Astrocyte (in vitro differentiated cells and primary cell): ENCODE data around the gene HCN1. TPM values are rescaled to one million over a fixed set of nuclear protein-coding genes. Genes with fewer than 3 reads are reported as not detected.

Source experiments
- DNase-seq: peaks from one replicate; pipeline ENCODE4 v3.0.0-alpha.2; 2010; ENCODE audit warnings: low read depth
- FAIRE-seq: peaks from 2 replicates; lab custom pipeline; 2011; peaks lifted over from hg19 to GRCh38; lab: Jason Lieb, UNC
- H2AFZ ChIP-seq: 2 replicates; pipeline ENCODE4 v1.6.0; 2012; ENCODE audit warnings: low read depth, low read length, inconsistent platforms
- H3K27ac ChIP-seq: 2 replicates; pipeline ENCODE4 v1.5.1; 2011; ENCODE audit warnings: low read depth, low read length, inconsistent platforms
- H3K27me3 ChIP-seq: 2 replicates; pipeline ENCODE4 v1.6.0; 2011; ENCODE audit warnings: low read length, inconsistent platforms; ENCODE audit not compliant: insufficient read depth
- H3K36me3 ChIP-seq: 2 replicates; pipeline ENCODE4 v1.5.1; 2011; ENCODE audit warnings: low read length, inconsistent platforms; ENCODE audit not compliant: insufficient read depth
- H3K4me1 ChIP-seq: 2 replicates; pipeline ENCODE4 v1.5.1; 2011; ENCODE audit warnings: low read length, inconsistent platforms; ENCODE audit not compliant: insufficient read depth
- H3K4me2 ChIP-seq: 2 replicates; pipeline ENCODE4 v1.6.0; 2012; ENCODE audit warnings: low read length, inconsistent platforms
- H3K4me3 ChIP-seq: 2 replicates; pipeline ENCODE4 v1.5.1; 2011; ENCODE audit warnings: low read depth, mild to moderate bottlenecking, low read length, inconsistent platforms; ENCODE audit not compliant: insufficient read depth
- H3K79me2 ChIP-seq: 2 replicates; pipeline ENCODE4 v1.6.0; 2012; ENCODE audit warnings: mild to moderate bottlenecking, low read length, inconsistent platforms; ENCODE audit not compliant: insufficient read depth
- H3K9ac ChIP-seq: 2 replicates; pipeline ENCODE4 v1.6.0; 2012; ENCODE audit warnings: mild to moderate bottlenecking, low read length, inconsistent platforms
- H3K9me3 ChIP-seq: 2 replicates; pipeline ENCODE4 v1.5.1; 2012; ENCODE audit warnings: low read depth, mild to moderate bottlenecking, low read length, inconsistent platforms; ENCODE audit not compliant: insufficient read depth
- H4K20me1 ChIP-seq: 2 replicates; pipeline ENCODE4 v1.6.0; 2012; ENCODE audit warnings: low read length, inconsistent platforms; ENCODE audit not compliant: insufficient read depth
- H3K27ac Mint-ChIP-seq: one replicate; pipeline ENCODE4 v1.8.0; 2021; ENCODE audit warnings: mild to moderate bottlenecking, mixed read lengths; ENCODE audit not compliant: unreplicated experiment
- H3K27me3 Mint-ChIP-seq: one replicate; pipeline ENCODE4 v1.8.0; 2021; ENCODE audit warnings: low read depth, mixed read lengths; ENCODE audit not compliant: unreplicated experiment
- H3K36me3 Mint-ChIP-seq: one replicate; pipeline ENCODE4 v1.8.0; 2021; ENCODE audit warnings: low read depth, mixed read lengths; ENCODE audit not compliant: unreplicated experiment
- H3K4me1 Mint-ChIP-seq: one replicate; pipeline ENCODE4 v1.8.0; 2021; ENCODE audit warnings: low read depth, mixed read lengths; ENCODE audit not compliant: unreplicated experiment
- H3K4me3 Mint-ChIP-seq: one replicate; pipeline ENCODE4 v1.8.0; 2021; ENCODE audit warnings: mild to moderate bottlenecking, moderate library complexity, mixed read lengths; ENCODE audit not compliant: unreplicated experiment
- H3K9me3 Mint-ChIP-seq: one replicate; pipeline ENCODE4 v1.8.0; 2021; ENCODE audit warnings: mild to moderate bottlenecking, mixed read lengths; ENCODE audit not compliant: unreplicated experiment
- EZH2 ChIP-seq: IDR thresholded peaks from 2 replicates; pipeline ENCODE4 v1.6.1; 2012; ENCODE audit warnings: mild to moderate bottlenecking, low read length, inconsistent platforms; ENCODE audit not compliant: insufficient read depth
- total RNA-seq: library from RNA; stranded (reverse); gene quantifications from 2 replicates; pipeline ENCODE4 v1.2.1, GENCODE V29; 2021
- TF ChIP-seq, protein P1 (sequence below): IDR thresholded peaks from 2 replicates; pipeline ENCODE4 v1.5.1; 2011; ENCODE audit warnings: low read depth, mild to moderate bottlenecking, inconsistent platforms, low read length, moderate library complexity; ENCODE audit not compliant: insufficient read depth

Gene HCN1
- total RNA-seq, 1 donor from 2014 or later, result 0.11 TPM

DNA sequence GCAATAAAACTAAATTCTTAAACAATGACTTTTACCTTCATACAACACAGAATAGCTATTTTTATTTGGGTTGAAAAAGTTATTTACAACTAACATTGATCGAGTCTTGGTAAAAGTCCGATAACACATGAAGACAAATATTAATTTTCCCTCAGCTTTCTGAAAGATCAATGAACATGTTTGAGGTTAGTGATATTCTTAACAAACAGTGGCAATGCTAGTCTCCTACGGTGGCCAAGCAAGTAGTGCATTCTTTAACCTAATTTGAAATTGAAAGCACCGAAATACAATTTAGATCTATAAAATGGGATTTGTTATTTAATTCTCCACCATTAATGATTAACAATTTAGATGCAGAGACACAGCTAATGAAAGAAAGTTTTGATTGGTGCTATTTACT, 435.1 kb downstream of the HCN1 start:
- no peaks in the 10 kb centered on the region for H4K20me1 ChIP-seq
- DNase-seq, result no peak
- H3K4me1 ChIP-seq, result no peaks in the 10 kb centered on the region
- no peak overlapping the region for H2AFZ ChIP-seq
- no peak for FAIRE-seq
- no peak overlapping the region for H3K9ac ChIP-seq
- H3K27me3 ChIP-seq, result no peaks in the 10 kb centered on the region
- no peak overlapping the region for H3K4me2 ChIP-seq
- H3K4me3 ChIP-seq, result no peak overlapping the region
- TF ChIP-seq, protein P1, sequence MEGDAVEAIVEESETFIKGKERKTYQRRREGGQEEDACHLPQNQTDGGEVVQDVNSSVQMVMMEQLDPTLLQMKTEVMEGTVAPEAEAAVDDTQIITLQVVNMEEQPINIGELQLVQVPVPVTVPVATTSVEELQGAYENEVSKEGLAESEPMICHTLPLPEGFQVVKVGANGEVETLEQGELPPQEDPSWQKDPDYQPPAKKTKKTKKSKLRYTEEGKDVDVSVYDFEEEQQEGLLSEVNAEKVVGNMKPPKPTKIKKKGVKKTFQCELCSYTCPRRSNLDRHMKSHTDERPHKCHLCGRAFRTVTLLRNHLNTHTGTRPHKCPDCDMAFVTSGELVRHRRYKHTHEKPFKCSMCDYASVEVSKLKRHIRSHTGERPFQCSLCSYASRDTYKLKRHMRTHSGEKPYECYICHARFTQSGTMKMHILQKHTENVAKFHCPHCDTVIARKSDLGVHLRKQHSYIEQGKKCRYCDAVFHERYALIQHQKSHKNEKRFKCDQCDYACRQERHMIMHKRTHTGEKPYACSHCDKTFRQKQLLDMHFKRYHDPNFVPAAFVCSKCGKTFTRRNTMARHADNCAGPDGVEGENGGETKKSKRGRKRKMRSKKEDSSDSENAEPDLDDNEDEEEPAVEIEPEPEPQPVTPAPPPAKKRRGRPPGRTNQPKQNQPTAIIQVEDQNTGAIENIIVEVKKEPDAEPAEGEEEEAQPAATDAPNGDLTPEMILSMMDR, result no peak
- no peak for TF ChIP-seq EZH2
- H3K79me2 ChIP-seq, result no peaks in the 10 kb centered on the region
- Mint-ChIP-seq H3K27me3 (no peaks in the 10 kb centered on the region), H3K36me3 (no peaks in the 10 kb centered on the region), H3K4me3 (no peak overlapping the region), H3K4me1 (no peaks in the 10 kb centered on the region), H3K9me3 (no peaks in the 10 kb centered on the region), H3K27ac (no peak overlapping the region)
- H3K27ac ChIP-seq, result no peak overlapping the region
- no peaks in the 10 kb centered on the region for H3K9me3 ChIP-seq
- no peaks in the 10 kb centered on the region for H3K36me3 ChIP-seq

DNA sequence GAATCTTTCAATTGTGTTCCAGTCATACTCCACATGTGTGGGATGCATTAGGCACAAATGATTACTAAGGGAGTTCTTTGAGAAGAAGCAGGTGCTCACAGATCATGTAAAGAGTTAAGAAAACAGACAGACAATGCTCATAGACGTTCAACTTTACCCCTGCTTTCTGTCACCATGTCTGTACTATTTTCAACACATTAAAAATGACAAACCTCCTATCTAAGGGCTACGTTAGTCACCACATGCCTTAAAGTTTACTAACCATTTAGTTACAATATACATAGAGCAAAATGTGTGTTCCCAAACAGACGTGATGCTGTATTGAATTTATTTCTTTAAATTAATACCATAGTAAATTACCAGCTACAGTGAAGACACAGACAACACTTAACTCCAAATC, 435.9 kb downstream of the HCN1 start:
- Mint-ChIP-seq H3K9me3 (no peaks in the 10 kb centered on the region), H3K4me3 (no peak overlapping the region), H3K4me1 (no peaks in the 10 kb centered on the region), H3K27ac (no peak overlapping the region), H3K27me3 (no peaks in the 10 kb centered on the region), H3K36me3 (no peaks in the 10 kb centered on the region)
- H3K36me3 ChIP-seq, result no peaks in the 10 kb centered on the region
- H3K27ac ChIP-seq, result no peak overlapping the region
- no peaks in the 10 kb centered on the region for H3K27me3 ChIP-seq
- H4K20me1 ChIP-seq, result no peaks in the 10 kb centered on the region
- H3K9ac ChIP-seq, result no peak overlapping the region
- H3K4me1 ChIP-seq, result no peaks in the 10 kb centered on the region
- FAIRE-seq, result no peak
- no peaks in the 10 kb centered on the region for H3K9me3 ChIP-seq
- no peak overlapping the region for H3K4me3 ChIP-seq
- TF ChIP-seq EZH2, result no peak
- TF ChIP-seq, protein P1, result no peak
- no peak overlapping the region for H2AFZ ChIP-seq
- H3K4me2 ChIP-seq, result no peak overlapping the region
- no peak for DNase-seq
- H3K79me2 ChIP-seq, result no peaks in the 10 kb centered on the region

DNA sequence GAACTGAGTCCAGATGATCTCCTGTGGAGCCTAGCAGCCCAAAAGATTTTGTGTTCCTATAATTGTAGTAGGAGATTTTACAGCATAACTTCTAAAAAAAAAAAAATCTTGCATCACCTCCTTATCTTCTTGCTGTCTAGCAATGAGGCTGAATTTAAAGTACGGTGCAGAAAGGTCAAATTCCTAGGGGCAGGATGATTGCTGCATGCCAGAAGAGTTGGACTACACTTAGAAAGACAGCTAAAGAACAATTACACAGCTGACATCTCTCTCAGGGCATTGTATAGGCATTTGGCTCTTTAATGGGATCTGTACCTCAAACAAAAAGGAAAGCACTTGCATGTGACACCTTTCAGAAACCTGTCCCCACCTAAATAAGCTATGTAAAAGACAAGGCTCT, 443.2 kb downstream of the HCN1 start:
- DNase-seq, result no peak

More for the DNA sequence above, 443.2 kb downstream of the HCN1 start:
- no peak for FAIRE-seq
- H3K27me3 Mint-ChIP-seq, result no peaks in the 10 kb centered on the region
- no peak overlapping the region for H3K4me3 ChIP-seq
- no peak overlapping the region for H3K9ac ChIP-seq
- peaks cover 6% of the 10 kb centered on the region for H3K4me1 Mint-ChIP-seq
- H2AFZ ChIP-seq, result no peak overlapping the region
- no peak for TF ChIP-seq EZH2
- TF ChIP-seq, protein P1, result no peak
- no peaks in the 10 kb centered on the region for H3K9me3 Mint-ChIP-seq
- no peak overlapping the region for H3K4me2 ChIP-seq
- H3K27me3 ChIP-seq, result no peaks in the 10 kb centered on the region
- H3K27ac Mint-ChIP-seq, result no peak overlapping the region
- H3K36me3 Mint-ChIP-seq, result no peaks in the 10 kb centered on the region
- no peak overlapping the region for H3K4me3 Mint-ChIP-seq
- H3K9me3 ChIP-seq, result no peaks in the 10 kb centered on the region
- no peaks in the 10 kb centered on the region for H3K4me1 ChIP-seq
- no peaks in the 10 kb centered on the region for H3K79me2 ChIP-seq
- H3K27ac ChIP-seq, result no peak overlapping the region
- no peaks in the 10 kb centered on the region for H4K20me1 ChIP-seq
- no peaks in the 10 kb centered on the region for H3K36me3 ChIP-seq
